Measurements from ENCODE around the gene ELAVL1. TPM values are rescaled to one million over a fixed set of nuclear protein-coding genes. Genes with fewer than 3 reads are reported as not detected.

ELAVL1 gene
- total and polyA plus RNA-seq, 2 donors (not counting 1 experiment from before 2014, with no cell fraction given), result 21.8 to 63.5 TPM

DNA sequence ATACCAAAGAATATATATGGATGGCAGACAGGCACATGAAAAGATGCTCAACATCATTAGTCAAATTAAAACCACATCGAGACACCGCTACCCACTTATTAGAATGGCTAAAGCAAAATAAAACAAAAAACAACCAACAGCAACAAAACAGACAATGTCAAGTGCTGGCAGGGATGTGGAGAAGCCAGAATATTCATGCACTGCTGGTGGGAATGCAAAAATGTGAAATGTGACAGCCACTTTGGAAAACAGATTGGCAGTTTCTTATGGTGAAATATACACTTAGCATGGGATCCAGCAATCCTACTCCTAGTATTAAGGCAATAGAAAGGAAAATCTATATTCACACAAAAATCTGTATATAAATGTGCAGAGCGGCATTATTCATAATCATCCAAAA is 8.6 kb downstream of the ELAVL1 start:
- H3K4me1 Mint-ChIP-seq, result peaks cover 61% of the 10 kb centered on the region
- Histone ChIP-seq H2AFZ (ENCODE audit: insufficient read depth, low read depth, low read length, poor library complexity, severe bottlenecking) (no peak overlapping the region), H3K36me3 (replicated peaks in 1 of 2; ENCODE audit: control extremely low read depth in 1 of 2, control insufficient read depth in 1 of 2, extremely low read depth in 1 of 2, insufficient read depth in 2 of 2, low read length in 1 of 2) (peaks cover 1 to 6% of the 10 kb centered on the region in 2 experiments), H3K4me1 (ENCODE audit: control insufficient read depth in 2 of 2, insufficient read depth in 2 of 2, low read length in 2 of 2) (peaks cover 14 to 31% of the 10 kb centered on the region in 2 donors), H3K9me3 (ENCODE audit: control extremely low read depth in 1 of 3, control insufficient read depth in 2 of 3, insufficient read depth in 1 of 3, low read length in 2 of 3) (no peaks in the 10 kb centered on the region), H3K27ac (ENCODE audit: low read length in 2 of 2) (no peak overlapping the region), H4K20me1 (ENCODE audit: control insufficient read depth, insufficient read depth, low read length, poor library complexity, severe bottlenecking) (peaks cover 91% of the 10 kb centered on the region), H3K79me2 (ENCODE audit: control insufficient read depth, insufficient read depth, low read length) (peaks cover 100% of the 10 kb centered on the region), H3K9ac (ENCODE audit: low read length) (no peak overlapping the region), H3K4me3 (ENCODE audit: control extremely low read depth in 1 of 5, extremely low read depth in 1 of 5, insufficient read depth in 1 of 5, low read depth in 2 of 5, low read length in 4 of 5) (no peak overlapping the region), H3K4me2 (replicated peaks; ENCODE audit: low read depth, low read length, poor library complexity, severe bottlenecking) (no peak overlapping the region), H3K27me3 (replicated peaks in 1 of 4; ENCODE audit: control extremely low read depth in 1 of 4, control insufficient read depth in 3 of 4, insufficient read depth in 4 of 4, low read length in 3 of 4) (no peaks in the 10 kb centered on the region)
- no peak for DNase-seq
- ATAC-seq (ENCODE audit: low read depth), result no peak
- no peaks in the 10 kb centered on the region for H3K27me3 Mint-ChIP-seq
- no peak overlapping the region for H3K27ac Mint-ChIP-seq
- POLR2A ChIA-PET, result no interaction called here
- CTCF ChIA-PET, result no interaction called here
- intact Hi-C loops (cut with micrococcal nuclease), result no loop called here
- no peak overlapping the region for H3K4me3 Mint-ChIP-seq
- no peak for TF ChIP-seq EZH2 (IDR thresholded peaks at IDR 0.05; ENCODE audit: borderline replicate concordance, insufficient read depth, low read depth, low read length, poor library complexity, severe bottlenecking)
- no peak for TF ChIP-seq CTCF (IDR thresholded peaks at IDR 0.05)
- no CpG with 5 or more reads among the region's 3 CpGs for WGBS (ENCODE audit: insufficient coverage)
- H3K9me3 Mint-ChIP-seq (ENCODE audit: insufficient read depth), result no peaks in the 10 kb centered on the region

GRCh38 chr19:7995810-7996158 is 9.7 kb downstream of the ELAVL1 start:
- Mint-ChIP-seq H3K4me3 (no peak overlapping the region), H3K9me3 (ENCODE audit: insufficient read depth) (no peaks in the 10 kb centered on the region), H3K27me3 (no peaks in the 10 kb centered on the region), H3K4me1 (peaks cover 52% of the 10 kb centered on the region), H3K27ac (no peak overlapping the region)
- TF ChIP-seq CTCF (IDR thresholded peaks at IDR 0.05), result no peak
- no peak for TF ChIP-seq EZH2 (IDR thresholded peaks at IDR 0.05; ENCODE audit: borderline replicate concordance, insufficient read depth, low read depth, low read length, poor library complexity, severe bottlenecking)
- no peak overlapping the region for H3K9ac ChIP-seq (ENCODE audit: low read length)
- ATAC-seq (ENCODE audit: low read depth), result no peak
- no peak overlapping the region for H3K4me2 ChIP-seq (replicated peaks; ENCODE audit: low read depth, low read length, poor library complexity, severe bottlenecking)
- ChIA-PET POLR2A (interaction anchor here (0.7 kb wide), 1 partner anchor 105 kb away, joined by 5 read pairs; no protein-coding TSS in a partner anchor), CTCF (interaction anchor here (0.7 to 1.1 kb wide), 4 partner anchors 9 to 343 kb away, joined by 3 read pairs; partner anchors contain the start of genes ELAVL1 and TIMM44)
- no peak for DNase-seq
- no peak overlapping the region for H3K27ac ChIP-seq (ENCODE audit: low read length in 2 of 2)
- H2AFZ ChIP-seq (ENCODE audit: insufficient read depth, low read depth, low read length, poor library complexity, severe bottlenecking), result no peak overlapping the region
- WGBS (ENCODE audit: insufficient coverage), result 70% methylated on average over 2 of the region's 3 CpGs
- intact Hi-C loops (cut with micrococcal nuclease), result no loop called here
- no peaks in the 10 kb centered on the region for H3K9me3 ChIP-seq (ENCODE audit: control extremely low read depth in 1 of 3, control insufficient read depth in 2 of 3, insufficient read depth in 1 of 3, low read length in 2 of 3)
- H3K4me3 ChIP-seq (ENCODE audit: control extremely low read depth in 1 of 5, extremely low read depth in 1 of 5, insufficient read depth in 1 of 5, low read depth in 2 of 5, low read length in 4 of 5), result no peak overlapping the region
- H3K36me3 ChIP-seq (replicated peaks in 1 of 2; ENCODE audit: control extremely low read depth in 1 of 2, control insufficient read depth in 1 of 2, extremely low read depth in 1 of 2, insufficient read depth in 2 of 2, low read length in 1 of 2), result peaks cover 1 to 14% of the 10 kb centered on the region in 2 experiments
- no peaks in the 10 kb centered on the region for H3K27me3 ChIP-seq (replicated peaks in 1 of 4; ENCODE audit: control extremely low read depth in 1 of 4, control insufficient read depth in 3 of 4, insufficient read depth in 4 of 4, low read length in 3 of 4)
- peaks cover 91% of the 10 kb centered on the region for H4K20me1 ChIP-seq (ENCODE audit: control insufficient read depth, insufficient read depth, low read length, poor library complexity, severe bottlenecking)
- peaks cover 99% of the 10 kb centered on the region for H3K79me2 ChIP-seq (ENCODE audit: control insufficient read depth, insufficient read depth, low read length)
- peaks cover 8 to 22% of the 10 kb centered on the region in 2 donors for H3K4me1 ChIP-seq (ENCODE audit: control insufficient read depth in 2 of 2, insufficient read depth in 2 of 2, low read length in 2 of 2)

Measured in B cell (primary cell).